Tibial artery (tissue), 4 donors: ENCODE measurements around the gene ZC2HC1B.

Experiments used
- DNase-seq, 2 donors: peaks; one replicate each; pipeline ENCODE4 v3.0.0-alpha.2; 2019
- H3K27ac ChIP-seq, 2 donors: fragments of 200-600 bp; sonication (generic) in 1 of 2; 1 replicate in 1 of 2; 2 replicates in 1 of 2; pipeline ENCODE4 v1.5.1; 2018 to 2019; ENCODE audit warnings: mild to moderate bottlenecking in 1 of 2
- H3K27me3 ChIP-seq, 2 donors: fragments of 200-600 bp; sonication (generic) in 1 of 2; one replicate each; pipeline versions ENCODE4 v1.5.1 to v1.6.0; 2016 to 2019
- H3K36me3 ChIP-seq, 3 donors: fragments of 200-600 bp; sonication (generic) in 2 of 3; one replicate each; pipeline ENCODE4 v1.5.1; 2016 to 2019; ENCODE audit warnings: mild to moderate bottlenecking in 2 of 3
- H3K4me1 ChIP-seq, 4 donors: fragments of 200-600 bp; sonication (generic) in 2 of 4; 1 replicate in 3 of 4; 2 replicates in 1 of 4; pipeline ENCODE4 v1.5.1; 2016 to 2019
- H3K4me3 ChIP-seq, 2 donors: fragments of 200-600 bp; sonication (generic) in 1 of 2; 1 replicate in 1 of 2; 2 replicates in 1 of 2; pipeline ENCODE4 v1.5.1; 2018 to 2019; ENCODE audit warnings: mild to moderate bottlenecking in 2 of 2
- H3K9me3 ChIP-seq, 3 donors: fragments of 200-600 bp; sonication (generic) in 1 of 3; one replicate each; pipeline ENCODE4 v1.5.1; 2016 to 2019
- CTCF ChIP-seq, 2 experiments: fragments of 200-600 bp in 1 of 2; fragments of 450-650 bp in 1 of 2; IDR thresholded peaks; one replicate each; pipeline ENCODE4 v1.5.1; 2017 to 2019; ENCODE audit warnings: antibody characterized with exemption in 2 of 2, mild to moderate bottlenecking in 1 of 2, moderate library complexity in 1 of 2
- intact Hi-C: fragments of 100-400 bp; cut with DNase I; formaldehyde crosslinking; loops from one replicate; pipeline ENCODE4 v1.15.0; 2023; ENCODE audit warnings: low total_unique reads

The ZC2HC1B gene

GRCh38 chr6:143928853-143929252 lies 64.6 kb downstream of the ZC2HC1B start:
- no peaks in the 10 kb centered on the region for H3K4me1 ChIP-seq
- no peaks in the 10 kb centered on the region for H3K27me3 ChIP-seq
- no peak overlapping the region for H3K27ac ChIP-seq
- intact Hi-C loops = no loop called here
- no peak for DNase-seq
- no peaks in the 10 kb centered on the region for H3K36me3 ChIP-seq
- H3K9me3 ChIP-seq = peaks cover 0 to 9% (median 0%) of the 10 kb centered on the region in 3 donors
- no peak overlapping the region for H3K4me3 ChIP-seq
- TF ChIP-seq CTCF (IDR thresholded peaks at IDR 0.05) = no peak

GRCh38 chr6:143929975-143930374 lies 65.7 kb downstream of the ZC2HC1B start:
- intact Hi-C loops = no loop called here

GRCh38 chr6:143934331-143934730 lies 70.1 kb downstream of the ZC2HC1B start:
- no peak overlapping the region for H3K27ac ChIP-seq
- H3K4me1 ChIP-seq = no peaks in the 10 kb centered on the region
- DNase-seq = no peak
- intact Hi-C loops = no loop called here
- no peaks in the 10 kb centered on the region for H3K27me3 ChIP-seq
- no peaks in the 10 kb centered on the region for H3K36me3 ChIP-seq
- no peak for TF ChIP-seq CTCF (IDR thresholded peaks at IDR 0.05)
- H3K4me3 ChIP-seq = no peak overlapping the region
- peaks cover 0 to 13% (median 0%) of the 10 kb centered on the region in 3 donors for H3K9me3 ChIP-seq

More at GRCh38 chr6:143929975-143930374, 65.7 kb downstream of the ZC2HC1B start:
- Histone ChIP-seq H3K27ac (no peak overlapping the region), H3K27me3 (no peaks in the 10 kb centered on the region), H3K9me3 (peaks cover 0 to 13% (median 0%) of the 10 kb centered on the region in 3 donors), H3K4me1 (no peaks in the 10 kb centered on the region), H3K4me3 (no peak overlapping the region), H3K36me3 (no peaks in the 10 kb centered on the region)
- TF ChIP-seq CTCF (IDR thresholded peaks at IDR 0.05) = no peak
- no peak for DNase-seq

GRCh38 chr6:143934867-143935266 lies 70.6 kb downstream of the ZC2HC1B start:
- Histone ChIP-seq H3K27me3 (no peaks in the 10 kb centered on the region), H3K27ac (no peak overlapping the region), H3K36me3 (no peaks in the 10 kb centered on the region), H3K9me3 (peaks cover 0 to 13% (median 0%) of the 10 kb centered on the region in 3 donors), H3K4me1 (no peaks in the 10 kb centered on the region), H3K4me3 (no peak overlapping the region)
- intact Hi-C loops = no loop called here
- no peak for TF ChIP-seq CTCF (IDR thresholded peaks at IDR 0.05)
- DNase-seq = no peak

GRCh38 chr6:143936347-143936746 lies 72.1 kb downstream of the ZC2HC1B start:
- TF ChIP-seq CTCF (IDR thresholded peaks at IDR 0.05) = no peak
- Histone ChIP-seq H3K4me1 (no peaks in the 10 kb centered on the region), H3K27ac (no peak overlapping the region), H3K9me3 (peaks cover 0 to 7% (median 0%) of the 10 kb centered on the region in 3 donors), H3K4me3 (no peak overlapping the region), H3K27me3 (no peaks in the 10 kb centered on the region), H3K36me3 (no peaks in the 10 kb centered on the region)
- DNase-seq = no peak
- intact Hi-C loops = no loop called here
